GM23338 (cell line): ENCODE measurements around the gene TMEM170B. TPM values are rescaled to one million over a fixed set of nuclear protein-coding genes. Genes with fewer than 3 reads are reported as not detected.

Experiments used
- ATAC-seq: fragments of 200-7000 bp; cut with Tn5 transposase; 3 replicates; pipeline ENCODE4 v1.9.1; 2020
- DNase-seq: peaks from one replicate; pipeline ENCODE4 v3.0.0-alpha.2; 2015; ENCODE audit warnings: low spot score
- H2AFZ ChIP-seq: fragments of 200-600 bp; sonication (generic); 2 replicates; pipeline ENCODE4 v1.8.0; 2016; ENCODE audit warnings: antibody characterized with exemption, mild to moderate bottlenecking, moderate library complexity
- H3F3A ChIP-seq: fragments of 200-600 bp; sonication (generic); replicated peaks from 2 replicates; pipeline ENCODE4 v1.8.0; 2017; ENCODE audit warnings: antibody characterized with exemption, mixed run types, low read depth
- H3K27ac ChIP-seq: fragments of 200-600 bp; sonication (generic); 2 replicates; pipeline ENCODE4 v1.6.1; 2016; ENCODE audit warnings: low read depth
- H3K27me3 ChIP-seq: fragments of 200-600 bp; sonication (generic); 2 replicates; pipeline ENCODE4 v1.8.0; 2016; ENCODE audit warnings: mild to moderate bottlenecking, mixed run types, moderate library complexity; ENCODE audit not compliant: insufficient read depth
- H3K36me3 ChIP-seq: fragments of 200-600 bp; sonication (generic); 2 replicates; pipeline ENCODE4 v1.8.0; 2016; ENCODE audit warnings: mild to moderate bottlenecking; ENCODE audit not compliant: insufficient read depth
- H3K4me1 ChIP-seq: fragments of 200-600 bp; sonication (generic); 2 replicates; pipeline ENCODE4 v1.8.0; 2016; ENCODE audit warnings: mild to moderate bottlenecking, moderate library complexity; ENCODE audit not compliant: insufficient read depth
- H3K4me2 ChIP-seq: fragments of 200-600 bp; sonication (generic); 2 replicates; pipeline ENCODE4 v1.7.1; 2017; ENCODE audit warnings: mixed run types
- H3K4me3 ChIP-seq: fragments of 200-600 bp; sonication (generic); 2 replicates; pipeline ENCODE4 v1.6.1; 2016; ENCODE audit warnings: mixed run types
- H3K79me2 ChIP-seq: fragments of 200-600 bp; sonication (generic); replicated peaks from 2 replicates; pipeline ENCODE4 v1.8.0; 2017; ENCODE audit warnings: mild to moderate bottlenecking; ENCODE audit not compliant: insufficient read depth
- H3K9me2 ChIP-seq: fragments of 200-600 bp; sonication (generic); 2 replicates; pipeline ENCODE4 v1.8.0; 2017; ENCODE audit not compliant: insufficient read depth
- H4K20me1 ChIP-seq: fragments of 200-600 bp; sonication (generic); replicated peaks from 2 replicates; pipeline ENCODE4 v1.8.0; 2017; ENCODE audit warnings: mild to moderate bottlenecking; ENCODE audit not compliant: insufficient read depth
- H3K27ac Mint-ChIP-seq: 2 replicates; pipeline ENCODE4 v1.8.0; 2020; ENCODE audit warnings: inconsistent platforms, mild to moderate bottlenecking, moderate library complexity, mixed read lengths
- H3K27me3 Mint-ChIP-seq: 3 replicates; pipeline ENCODE4 v1.8.0; 2022; ENCODE audit warnings: low read depth, mild to moderate bottlenecking, moderate library complexity, mixed read lengths, inconsistent platforms; ENCODE audit not compliant: insufficient read depth, poor library complexity
- H3K36me3 Mint-ChIP-seq: 3 replicates; pipeline ENCODE4 v1.8.0; 2021; ENCODE audit warnings: low read depth, mild to moderate bottlenecking, inconsistent platforms, moderate library complexity, mixed read lengths
- H3K4me1 Mint-ChIP-seq: 3 replicates; pipeline ENCODE4 v1.8.0; 2020; ENCODE audit warnings: mild to moderate bottlenecking, inconsistent platforms, mixed read lengths
- H3K4me3 Mint-ChIP-seq: 3 replicates; pipeline ENCODE4 v1.8.0; 2021; ENCODE audit warnings: moderate library complexity, mild to moderate bottlenecking, inconsistent platforms, mixed read lengths
- H3K9me3 Mint-ChIP-seq: 3 replicates; pipeline ENCODE4 v1.8.0; 2020; ENCODE audit warnings: moderate library complexity, mild to moderate bottlenecking, inconsistent platforms, mixed read lengths
- CREB1 ChIP-seq: fragments of 250-450 bp; sonication (Bioruptor Pico); IDR thresholded peaks from 2 replicates; pipeline ENCODE4 v1.5.0; 2020; ENCODE audit warnings: low read depth, mild to moderate bottlenecking, moderate library complexity
- EZH2 ChIP-seq: fragments of 200-600 bp; sonication (generic); IDR thresholded peaks from one replicate; pipeline ENCODE4 v1.8.0; 2017; ENCODE audit warnings: antibody characterized with exemption, mild to moderate bottlenecking, low read depth; ENCODE audit not compliant: unreplicated experiment
- EZH2phosphoT487 ChIP-seq: fragments of 200-600 bp; sonication (generic); IDR thresholded peaks from one replicate; pipeline ENCODE4 v1.8.1; 2018; ENCODE audit warnings: antibody characterized with exemption; ENCODE audit not compliant: unreplicated experiment
- NANOG ChIP-seq: IDR thresholded peaks from 2 replicates; pipeline ENCODE4 v1.6.1; 2016; ENCODE audit warnings: antibody characterized with exemption, borderline replicate concordance
- POLR2AphosphoS5 ChIP-seq: IDR thresholded peaks from 2 replicates; pipeline ENCODE4 v1.6.1; 2016; ENCODE audit warnings: antibody characterized with exemption, low read depth
- REST ChIP-seq: IDR thresholded peaks from one replicate; pipeline ENCODE4 v1.6.1; 2018; ENCODE audit warnings: antibody characterized with exemption; ENCODE audit not compliant: unreplicated experiment
- STAT1 ChIP-seq: IDR thresholded peaks from one replicate; pipeline ENCODE4 v1.6.1; 2016; ENCODE audit warnings: antibody characterized with exemption; ENCODE audit not compliant: unreplicated experiment
- ZNF331 ChIP-seq: fragments of 250-450 bp; sonication (Bioruptor Pico); IDR thresholded peaks from 2 replicates; pipeline ENCODE4 v1.5.0; 2020; ENCODE audit warnings: low read depth, mild to moderate bottlenecking, moderate library complexity
- polyA plus RNA-seq: library from polyadenylated mRNA; unstranded; fragments of >200 nt; fragmentation: Nextera tagmentation; extraction: Ambion mirVana; gene quantifications from 2 replicates; pipeline ENCODE4 v1.2.1, GENCODE V29; 2016
- total RNA-seq: library from RNA; depleted of rRNA; stranded (reverse); fragments of >200 nt; shearing (Covaris generic); gene quantifications from 2 replicates; pipeline ENCODE4 v1.2.3, GENCODE V29; 2014
- TF ChIP-seq, protein P1 (sequence below): IDR thresholded peaks from 2 replicates; pipeline ENCODE4 v1.6.1; 2016; ENCODE audit warnings: antibody characterized with exemption

TMEM170B gene
- total and polyA plus RNA-seq, 2 experiments from 2014 or later, result 2.0 to 6.9 TPM

- TF ChIP-seq POLR2AphosphoS5, result no peak
Observed at GRCh38 chr6:11585426-11586016, 48.0 kb downstream of the TMEM170B start (continued).

DNA sequence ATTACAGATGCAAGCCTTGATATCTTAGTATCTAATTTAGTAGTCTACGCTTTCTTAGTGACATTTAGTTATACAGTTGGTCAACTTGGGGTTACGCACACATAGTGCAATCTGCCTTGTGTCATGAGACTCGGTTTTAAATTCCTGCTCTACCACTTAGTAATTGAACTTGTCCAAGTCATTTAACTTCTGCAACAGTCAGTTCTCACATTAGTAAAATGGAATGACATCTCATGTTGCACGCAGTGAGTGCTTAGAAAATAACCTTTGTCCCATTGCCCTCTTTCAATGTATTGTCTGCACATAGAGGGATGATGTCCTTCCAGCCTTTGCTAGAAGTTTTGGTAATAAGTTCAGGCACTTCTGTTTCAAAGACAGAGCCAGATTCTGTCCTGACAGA, 48.6 kb downstream of the TMEM170B start:
- H3K27me3 Mint-ChIP-seq, result peaks cover 3% of the 10 kb centered on the region
- Histone ChIP-seq H2AFZ (peak overlapping the region; percentile 57; the same call in 1 of the 2 replicates), H3K36me3 (no peaks in the 10 kb centered on the region), H4K20me1 (no peaks in the 10 kb centered on the region), H3K79me2 (no peaks in the 10 kb centered on the region), H3K27ac (peak overlapping the region; percentile 91), H3K4me3 (no peak overlapping the region), H3K4me2 (peak overlapping the region; percentile 42; the same call in 1 of the 2 replicates), H3K27me3 (no peaks in the 10 kb centered on the region), H3K9me2 (no peaks in the 10 kb centered on the region), H3F3A (no peaks in the 10 kb centered on the region), H3K4me1 (peaks cover 7% of the 10 kb centered on the region)
- no peak for DNase-seq
- ATAC-seq, result no peak
- no peak overlapping the region; the same call in 1 of the 2 replicates for H3K27ac Mint-ChIP-seq
- no peak overlapping the region for H3K4me3 Mint-ChIP-seq
- H3K4me1 Mint-ChIP-seq, result peaks cover 17% of the 10 kb centered on the region; the same call in 2 of the 3 replicates
- TF ChIP-seq, protein P1, sequence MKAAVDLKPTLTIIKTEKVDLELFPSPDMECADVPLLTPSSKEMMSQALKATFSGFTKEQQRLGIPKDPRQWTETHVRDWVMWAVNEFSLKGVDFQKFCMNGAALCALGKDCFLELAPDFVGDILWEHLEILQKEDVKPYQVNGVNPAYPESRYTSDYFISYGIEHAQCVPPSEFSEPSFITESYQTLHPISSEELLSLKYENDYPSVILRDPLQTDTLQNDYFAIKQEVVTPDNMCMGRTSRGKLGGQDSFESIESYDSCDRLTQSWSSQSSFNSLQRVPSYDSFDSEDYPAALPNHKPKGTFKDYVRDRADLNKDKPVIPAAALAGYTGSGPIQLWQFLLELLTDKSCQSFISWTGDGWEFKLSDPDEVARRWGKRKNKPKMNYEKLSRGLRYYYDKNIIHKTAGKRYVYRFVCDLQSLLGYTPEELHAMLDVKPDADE, result no peak
- TF ChIP-seq CREB1 (CRISPR knock-in tag) (no peak), STAT1 (no peak), EZH2phosphoT487 (no peak), POLR2AphosphoS5 (no peak), REST (no peak), EZH2 (no peak)
- peaks cover 10% of the 10 kb centered on the region; the same call in 2 of the 3 replicates for H3K9me3 Mint-ChIP-seq
- H3K36me3 Mint-ChIP-seq, result peaks cover 4% of the 10 kb centered on the region; the same call in 2 of the 3 replicates

GRCh38 chr6:11586536-11586935, 49.0 kb downstream of the TMEM170B start:
- ATAC-seq (peak; percentile 32; the same call in 2 of the 3 replicates), DNase-seq (peak; percentile 59)
- Mint-ChIP-seq H3K9me3 (peaks cover 15% of the 10 kb centered on the region), H3K27me3 (peaks cover 3% of the 10 kb centered on the region), H3K27ac (peak overlapping the region; percentile 66; the same call in 1 of the 2 replicates), H3K36me3 (peaks cover 5% of the 10 kb centered on the region; the same call in 2 of the 3 replicates), H3K4me3 (no peak overlapping the region), H3K4me1 (peaks cover 17% of the 10 kb centered on the region; the same call in 2 of the 3 replicates)
- no peaks in the 10 kb centered on the region for H3K36me3 ChIP-seq
- H3K9me2 ChIP-seq, result no peaks in the 10 kb centered on the region
- H3K27ac ChIP-seq, result peak overlapping the region; percentile 91
- peak overlapping the region; percentile 57; the same call in 1 of the 2 replicates for H2AFZ ChIP-seq
- no peaks in the 10 kb centered on the region for H3K79me2 ChIP-seq
- H3K4me3 ChIP-seq, result no peak overlapping the region
- no peaks in the 10 kb centered on the region for H3F3A ChIP-seq
- H3K27me3 ChIP-seq, result no peaks in the 10 kb centered on the region
- no peaks in the 10 kb centered on the region for H4K20me1 ChIP-seq
- H3K4me1 ChIP-seq, result peaks cover 7% of the 10 kb centered on the region
- peak overlapping the region; percentile 42; the same call in 1 of the 2 replicates for H3K4me2 ChIP-seq
- TF ChIP-seq POLR2AphosphoS5 (no peak), NANOG (no peak), REST (no peak), ZNF331 (CRISPR knock-in tag) (no peak), STAT1 (no peak)
- TF ChIP-seq, protein P1, result no peak
